ENCODE results near the gene STX4. TPM values are rescaled to one million over a fixed set of nuclear protein-coding genes. Genes with fewer than 3 reads are reported as not detected.
"Not testable (repeated sequence)": the region's sequence is repeated elsewhere in the genome, so short reads cannot be mapped to it uniquely, and the experiment has no call there.

STX4 gene
- total RNA-seq, 1 donor = 15.5 TPM

GRCh38 chr16:31009894-31010584, 23.3 kb upstream of the STX4 start:
- no peak for TF ChIP-seq CTCF (IDR thresholded peaks at IDR 0.05; ENCODE audit: insufficient read depth, low read depth, low read length)
- H3K4me3 ChIP-seq (ENCODE audit: low read depth, low read length) = peak overlapping the region; percentile 32
- DNase-seq (ENCODE audit: low read depth) = no peak

- H3K4me3 ChIP-seq (ENCODE audit: low read depth, low read length) = peak within 1 kb of the TSS; percentile 44
- TF ChIP-seq CTCF (IDR thresholded peaks at IDR 0.05; ENCODE audit: insufficient read depth, low read depth, low read length) = no peak
- DNase-seq (ENCODE audit: low read depth) = no peak
Measured at GRCh38 chr16:31010585-31011325, 22.6 kb upstream of the STX4 start, which contains the start of gene STX1B. Gene STX1B (minus strand): TSS chr16:31010638. CDS start chr16:31010396, 242 bp downstream.

- not testable (repeated sequence) for H3K4me3 ChIP-seq (ENCODE audit: low read depth, low read length); DNase-seq (ENCODE audit: low read depth)
Measured at GRCh38 chr16:31011815-31012214, 21.5 kb upstream of the STX4 start.

- DNase-seq (ENCODE audit: low read depth); H3K4me3 ChIP-seq (ENCODE audit: low read depth, low read length): not testable (repeated sequence)
Measured at GRCh38 chr16:31013292-31013691, 20.1 kb upstream of the STX4 start.

GRCh38 chr16:31016018-31016417, 17.3 kb upstream of the STX4 start:
- peak; percentile 8 for TF ChIP-seq CTCF (IDR thresholded peaks at IDR 0.05; ENCODE audit: insufficient read depth, low read depth, low read length)
- DNase-seq (ENCODE audit: low read depth) = no peak

GRCh38 chr16:31017756-31018155, 15.6 kb upstream of the STX4 start:
- H3K4me3 ChIP-seq (ENCODE audit: low read depth, low read length); DNase-seq (ENCODE audit: low read depth): not testable (repeated sequence)

More at GRCh38 chr16:31016018-31016417, 17.3 kb upstream of the STX4 start:
- no peak overlapping the region for H3K4me3 ChIP-seq (ENCODE audit: low read depth, low read length)

GRCh38 chr16:31020536-31020935, 12.8 kb upstream of the STX4 start:
- no peak for DNase-seq (ENCODE audit: low read depth)
- no peak for TF ChIP-seq CTCF (IDR thresholded peaks at IDR 0.05; ENCODE audit: insufficient read depth, low read depth, low read length)
- H3K4me3 ChIP-seq (ENCODE audit: low read depth, low read length) = no peak overlapping the region

GRCh38 chr16:31022544-31023251, 10.7 kb upstream of the STX4 start:
- DNase-seq (ENCODE audit: low read depth) = no peak
- no peak overlapping the region for H3K4me3 ChIP-seq (ENCODE audit: low read depth, low read length)
- TF ChIP-seq CTCF (IDR thresholded peaks at IDR 0.05; ENCODE audit: insufficient read depth, low read depth, low read length) = no peak

Measured in fibroblast of villous mesenchyme (primary cell).